HL-60 (cell line): ENCODE data around the gene FHIT.

Source experiments
- DNase-seq, 2 experiments: peaks; one replicate each; pipeline ENCODE4 v3.0.0-alpha.2; 2010 to 2020; ENCODE audit warnings: low read depth in 1 of 2, low spot score in 1 of 2
- H3K27ac ChIP-seq: fragments of 250-450 bp; sonication (Bioruptor Pico); replicated peaks from 2 replicates; pipeline ENCODE4 v1.5.1; 2020; ENCODE audit warnings: mild to moderate bottlenecking, moderate library complexity
- H3K27me3 ChIP-seq: fragments of 250-450 bp; sonication (Bioruptor Pico); 2 replicates; pipeline ENCODE4 v1.5.1; 2021; ENCODE audit warnings: mild to moderate bottlenecking, moderate library complexity; ENCODE audit not compliant: insufficient read depth, poor library complexity, severe bottlenecking
- H3K4me3 ChIP-seq: replicated peaks from 2 replicates; pipeline ENCODE4 v1.5.1; 2011; ENCODE audit warnings: mild to moderate bottlenecking, control low read depth, low read length; ENCODE audit not compliant: insufficient read depth
- CTCF ChIP-seq: IDR thresholded peaks from one replicate; pipeline ENCODE4 v1.5.1; 2011; ENCODE audit warnings: low read length, control low read depth, inconsistent platforms; ENCODE audit not compliant: insufficient read depth
- GABPA ChIP-seq: IDR thresholded peaks from 2 replicates; pipeline ENCODE4 v1.6.1; 2012; ENCODE audit warnings: low read depth
- POLR2AphosphoS5 ChIP-seq: IDR thresholded peaks from 2 replicates; pipeline ENCODE4 v1.6.1; 2012; ENCODE audit warnings: low read depth
- REST ChIP-seq: IDR thresholded peaks from 2 replicates; pipeline ENCODE4 v1.6.1; 2012; ENCODE audit warnings: low read depth; ENCODE audit not compliant: insufficient replicate concordance
- SPI1 ChIP-seq: IDR thresholded peaks from 2 replicates; pipeline ENCODE4 v1.6.1; 2012; ENCODE audit warnings: low read depth, mild to moderate bottlenecking, borderline replicate concordance

FHIT gene

DNA sequence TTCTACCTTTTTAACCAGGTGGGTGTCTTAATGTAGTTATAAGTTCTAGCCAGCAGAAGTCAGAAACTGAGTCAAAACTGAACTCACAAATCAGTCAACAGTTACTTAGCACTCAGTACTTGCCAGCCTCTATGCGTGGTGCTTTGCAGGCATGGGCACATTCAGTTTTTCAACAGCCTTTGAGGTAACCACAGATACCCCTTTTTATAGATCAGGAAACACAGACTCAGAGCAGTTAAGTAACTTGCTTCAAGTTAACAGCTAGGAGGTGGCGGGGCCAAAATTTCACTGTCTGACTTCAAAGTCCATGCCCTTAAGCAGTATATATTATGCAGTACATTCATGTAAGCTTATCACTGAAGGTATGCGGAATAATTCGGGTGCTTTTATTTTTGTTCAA, 139.4 kb downstream of the FHIT start:
- no peak for DNase-seq
- Histone ChIP-seq H3K27me3 (no peaks in the 10 kb centered on the region), H3K4me3 (no peak overlapping the region), H3K27ac (no peak overlapping the region)
- TF ChIP-seq REST: no peak

DNA sequence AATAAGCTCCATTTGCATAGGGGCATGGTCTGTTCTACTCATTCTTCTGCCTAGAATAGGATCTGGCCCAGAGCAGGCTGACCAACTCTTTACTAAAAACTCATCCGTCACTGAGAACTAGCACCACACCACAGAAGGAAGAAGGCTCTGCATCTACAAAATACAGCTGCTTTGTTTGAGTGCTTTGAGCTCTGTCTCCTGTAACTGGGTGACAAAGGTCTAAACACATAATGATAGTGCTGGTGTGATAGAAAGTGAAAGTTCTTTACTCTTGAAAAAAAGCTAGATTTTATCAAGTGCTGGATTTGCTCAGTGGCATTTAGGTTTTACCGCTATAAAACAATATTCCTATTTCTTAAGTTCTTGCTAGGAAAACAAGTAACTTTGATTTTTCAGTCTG, 140.7 kb downstream of the FHIT start:
- Histone ChIP-seq H3K4me3 (no peak overlapping the region), H3K27me3 (no peaks in the 10 kb centered on the region), H3K27ac (no peak overlapping the region)
- no peak for TF ChIP-seq CTCF
- TF ChIP-seq POLR2AphosphoS5: no peak
- TF ChIP-seq SPI1: no peak
- DNase-seq: no peak

- no peak for DNase-seq
- no peak overlapping the region for H3K27ac ChIP-seq
- no peaks in the 10 kb centered on the region for H3K27me3 ChIP-seq
- no peak overlapping the region for H3K4me3 ChIP-seq
- TF ChIP-seq GABPA: no peak
- TF ChIP-seq CTCF: no peak
- no peak for TF ChIP-seq POLR2AphosphoS5
- TF ChIP-seq REST: no peak
- TF ChIP-seq SPI1: no peak
These were observed 142.8 kb downstream of the FHIT start for GRCh38 chr3:61108247-61109019.

DNA sequence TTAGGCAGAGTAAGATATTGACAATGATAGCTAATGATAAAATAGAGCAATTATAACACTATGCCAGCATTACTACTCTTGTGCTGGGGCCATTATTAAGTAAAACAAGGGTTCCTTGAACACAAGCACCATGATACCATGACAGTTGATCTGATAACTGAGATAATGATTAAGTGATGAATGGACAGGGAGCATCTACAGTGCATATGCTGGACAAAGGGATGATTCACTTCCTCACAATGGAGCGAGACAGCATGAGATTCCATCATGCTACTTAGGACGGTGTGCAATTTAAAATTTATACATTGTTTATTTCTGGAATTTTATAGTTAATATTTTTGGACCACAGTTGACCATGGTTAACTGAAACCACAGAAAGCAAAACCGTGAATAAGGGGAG, 156.6 kb downstream of the FHIT start:
- TF ChIP-seq GABPA (no peak), SPI1 (no peak), REST (no peak), CTCF (no peak), POLR2AphosphoS5 (no peak)
- Histone ChIP-seq H3K27ac (no peak overlapping the region), H3K4me3 (no peak overlapping the region), H3K27me3 (no peaks in the 10 kb centered on the region)
- DNase-seq: no peak
